NCI-H82 treated with DMSO at 0.1 percent for 48 hours (cell line): ENCODE data around the gene PXDN.
"Not testable (repeated sequence)": the region's sequence is repeated elsewhere in the genome, so short reads cannot be mapped to it uniquely, and the experiment has no call there.

ENCODE experiments used
- DNase-seq: peaks from one replicate; lab custom pipeline; 2025; ENCODE audit not compliant: unreplicated experiment; lab: John Stamatoyannopoulos, UW

Gene PXDN

GRCh38 chr2:1705557-1706076 lies 38.7 kb downstream of the PXDN start:
- no peak for DNase-seq

- no peak for DNase-seq
Measured at GRCh38 chr2:1704631-1705556, 39.4 kb downstream of the PXDN start.

- no peak for DNase-seq
Measured at GRCh38 chr2:1702186-1702565, 42.1 kb downstream of the PXDN start.

- DNase-seq = peak; percentile 55
Measured at GRCh38 chr2:1701556-1702185, 42.6 kb downstream of the PXDN start.

GRCh38 chr2:1701020-1701419 lies 43.3 kb downstream of the PXDN start:
- no peak for DNase-seq

GRCh38 chr2:1700427-1700826 lies 43.9 kb downstream of the PXDN start:
- not testable (repeated sequence) for DNase-seq

DNA sequence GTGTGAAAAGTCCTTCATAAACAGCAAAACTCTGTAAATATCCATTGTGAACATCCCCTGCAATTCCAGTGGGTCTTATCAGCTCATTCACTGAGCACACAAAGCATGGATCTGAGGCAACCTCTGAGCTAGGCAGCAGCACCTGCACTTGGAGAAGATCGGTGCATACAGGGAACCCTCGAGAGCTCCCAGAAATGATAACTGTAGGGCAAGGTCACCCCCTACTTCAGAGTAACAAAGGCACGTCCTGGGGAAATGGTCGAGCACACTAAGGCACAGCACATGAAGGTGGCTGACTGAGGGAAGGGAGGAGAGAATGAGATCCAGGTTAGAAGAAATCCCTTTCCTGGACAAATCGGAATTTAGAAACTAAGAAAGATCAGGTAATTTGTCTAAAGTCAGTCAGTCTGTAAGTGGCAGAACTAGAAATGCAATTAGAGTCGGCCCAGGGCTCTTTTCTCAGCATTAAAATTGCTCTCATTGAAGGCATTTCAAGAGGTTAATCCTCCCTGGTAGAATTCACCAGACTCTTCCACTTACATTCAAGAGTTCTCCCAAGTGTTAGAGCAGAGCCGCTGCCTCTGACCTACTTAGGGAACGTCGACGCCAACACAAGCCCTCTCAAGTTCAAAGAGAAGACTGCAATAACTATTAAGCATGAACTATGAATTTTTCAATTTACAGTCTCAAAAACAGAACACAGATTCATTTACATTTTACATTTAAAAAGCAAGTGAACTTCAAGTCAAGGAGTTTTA lies 45.9 kb downstream of the PXDN start:
- no peak for DNase-seq

GRCh38 chr2:1697601-1698000 lies 46.7 kb downstream of the PXDN start:
- no peak for DNase-seq

GRCh38 chr2:1696472-1696871 lies 47.8 kb downstream of the PXDN start:
- no peak for DNase-seq

DNA sequence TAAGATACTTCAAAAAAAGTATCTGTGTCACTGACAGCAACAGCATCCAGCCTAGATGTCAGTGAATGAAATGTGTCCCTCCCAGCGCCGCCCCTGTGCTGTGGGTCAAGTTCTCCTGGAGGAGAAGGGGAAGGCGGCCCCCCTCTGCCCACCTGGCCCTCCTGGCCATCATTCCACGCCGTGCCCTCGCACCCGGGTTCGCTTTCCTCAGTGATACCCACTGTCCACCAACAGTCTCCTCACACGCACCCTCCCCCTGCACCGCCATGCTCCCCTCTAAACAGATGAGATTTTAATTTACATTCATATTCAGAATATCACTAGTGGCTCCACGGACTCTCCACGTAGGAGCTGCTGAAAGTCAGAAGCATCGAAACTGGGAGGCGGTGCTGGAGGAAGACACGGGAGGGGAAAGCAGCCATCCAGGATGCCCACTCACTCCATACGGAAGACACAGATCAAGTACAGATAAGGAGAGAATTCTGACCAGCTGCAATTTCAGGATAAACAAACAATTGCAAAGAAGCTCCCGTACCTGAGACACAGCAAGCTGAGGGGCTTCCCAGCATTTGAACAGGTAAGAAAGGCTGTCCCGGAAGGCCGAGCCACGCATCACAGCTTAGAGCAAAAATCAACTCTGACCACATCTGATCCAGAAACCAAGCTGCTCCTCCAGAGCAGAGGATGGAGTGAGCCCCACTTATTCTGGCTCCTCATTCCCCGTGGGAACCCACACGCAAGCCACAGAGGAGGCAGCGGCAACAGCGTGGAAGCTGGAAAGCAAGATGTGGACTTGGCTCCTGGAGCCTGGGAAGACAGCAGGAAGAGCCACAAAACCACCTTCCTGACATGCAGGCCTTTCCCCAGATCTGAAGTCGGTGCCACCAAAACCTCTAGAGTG lies 49.7 kb downstream of the PXDN start:
- no peak for DNase-seq

- no peak for DNase-seq
Measured at GRCh38 chr2:1693723-1694122, 50.6 kb downstream of the PXDN start.

DNA sequence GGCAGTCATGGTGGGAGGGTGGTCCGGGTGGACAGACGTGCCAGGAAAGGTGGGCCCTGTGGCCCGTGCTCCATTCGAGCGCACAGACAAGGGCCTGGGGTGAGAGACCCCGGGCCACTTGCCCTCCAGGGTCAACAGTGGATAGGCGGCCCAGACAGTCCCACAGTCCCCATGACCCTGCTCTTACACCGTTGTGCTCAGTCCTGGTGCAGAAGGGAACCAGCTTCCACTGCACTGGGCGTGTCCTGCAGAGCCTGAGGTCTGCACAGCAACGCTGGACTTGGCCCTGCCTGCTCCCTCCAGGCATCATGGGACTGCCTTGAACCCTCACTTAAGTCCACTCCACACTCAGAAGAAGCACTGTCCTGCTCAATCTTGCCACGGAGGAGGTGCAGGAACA lies 52.0 kb downstream of the PXDN start:
- DNase-seq = no peak

GRCh38 chr2:1691366-1691765 lies 52.9 kb downstream of the PXDN start:
- DNase-seq = no peak

- DNase-seq = no peak
Measured at GRCh38 chr2:1690056-1690775, 54.1 kb downstream of the PXDN start.

DNA sequence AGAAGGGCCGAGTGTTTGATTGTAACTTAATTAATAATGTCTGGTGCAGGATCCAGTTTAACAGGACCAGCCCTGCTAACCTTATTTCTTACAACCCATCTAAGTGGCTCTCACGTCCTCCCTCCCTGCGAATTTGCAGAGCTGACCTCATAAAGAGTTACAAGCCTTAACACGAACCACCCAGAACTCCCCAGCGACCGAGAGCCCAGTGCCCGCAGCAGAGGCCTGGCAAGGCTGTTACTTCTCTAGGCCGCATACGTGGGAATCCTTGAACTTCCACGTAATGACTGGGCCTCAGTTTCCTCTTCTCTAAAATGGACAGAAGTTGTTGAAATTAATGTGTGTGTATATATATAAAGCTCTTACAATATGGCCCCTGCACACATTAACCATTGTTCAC lies 55.5 kb downstream of the PXDN start:
- no peak for DNase-seq

- no peak for DNase-seq
Measured at GRCh38 chr2:1688161-1688560, 56.2 kb downstream of the PXDN start.

DNA sequence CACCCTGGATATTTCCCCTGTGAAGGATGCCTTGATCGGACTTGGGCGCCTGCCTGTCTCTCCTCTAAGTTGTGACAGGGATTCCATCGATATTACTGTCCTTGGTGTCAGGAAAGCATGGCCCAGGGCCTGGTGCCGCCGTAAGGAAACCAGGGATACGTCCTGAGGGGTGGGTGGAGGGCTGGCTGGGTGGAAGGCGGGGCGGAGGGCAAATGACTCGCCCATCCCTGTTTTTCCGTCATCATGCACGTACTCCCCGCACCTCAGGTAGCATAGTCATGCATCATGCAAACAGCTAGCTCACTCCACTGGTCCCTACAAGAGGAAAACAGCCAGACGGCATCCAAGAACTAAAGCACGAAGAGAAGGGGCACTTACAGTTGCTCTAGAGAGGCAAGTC lies 57.1 kb downstream of the PXDN start:
- no peak for DNase-seq

DNA sequence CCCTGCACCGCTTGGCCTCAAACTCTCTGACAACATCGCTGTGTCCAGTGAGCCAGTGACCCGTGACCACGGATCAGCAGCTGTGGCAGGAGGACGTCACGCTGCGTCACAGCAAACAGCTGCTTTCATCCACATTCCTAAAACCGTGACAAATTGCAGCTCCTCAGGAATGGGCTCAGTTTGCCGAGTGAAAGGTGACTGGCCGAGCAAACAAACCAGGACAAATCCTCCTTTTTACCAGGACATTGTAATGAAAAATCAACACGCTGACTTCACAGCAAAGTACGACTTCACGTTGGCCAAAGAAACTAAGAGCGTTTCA lies 57.6 kb downstream of the PXDN start:
- no peak for DNase-seq

DNA sequence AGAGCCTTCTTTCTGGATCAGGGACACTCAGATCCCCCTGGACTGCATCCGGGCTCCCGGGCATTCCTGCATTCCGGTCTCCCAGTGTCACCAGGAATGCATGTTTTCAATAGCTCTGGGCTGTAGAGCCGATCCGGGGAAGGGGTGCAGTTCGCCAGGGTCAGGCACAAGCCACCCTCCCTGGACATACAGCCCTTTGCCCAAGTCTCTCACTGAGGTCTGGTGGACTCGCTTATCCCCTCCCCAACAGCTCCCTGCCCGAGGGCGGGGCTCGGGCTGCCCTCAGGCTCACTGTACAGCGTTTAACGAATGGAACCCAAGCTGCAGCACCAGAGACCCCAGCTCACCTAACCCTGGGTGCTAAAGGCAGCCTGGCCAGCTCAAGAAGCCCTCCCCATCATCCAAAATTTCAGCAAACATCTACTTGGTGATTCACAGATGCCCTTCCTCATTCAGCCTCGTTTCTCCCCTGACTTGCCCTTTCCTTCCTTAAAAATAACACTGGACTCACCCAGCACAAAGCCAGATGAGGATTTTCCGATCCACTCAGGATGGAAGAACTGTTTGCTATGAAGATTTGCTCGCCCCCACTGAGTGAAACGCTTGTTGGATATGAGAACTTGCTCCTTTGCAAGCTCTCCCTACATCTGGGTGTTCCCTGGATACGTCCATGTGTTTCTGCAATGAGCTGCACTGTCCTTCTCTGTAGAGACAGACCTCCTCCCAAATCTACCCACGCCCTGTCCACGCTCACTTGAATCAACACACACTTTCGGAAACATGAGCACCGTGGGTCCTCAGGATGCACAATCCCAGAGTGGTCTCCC lies 58.1 kb downstream of the PXDN start:
- DNase-seq = no peak
